Uterus (tissue), 4 donors: Measurements from ENCODE around the gene GNAL. TPM values are rescaled to one million over a fixed set of nuclear protein-coding genes. Genes with fewer than 3 reads are reported as not detected.

Source experiments
- DNase-seq, 2 donors: peaks; one replicate each; pipeline ENCODE4 v3.0.0-alpha.2; 2019 to 2020
- H3K27ac ChIP-seq, 2 donors: fragments of 200-600 bp; sonication (generic); 1 replicate in 1 of 2; 2 replicates in 1 of 2; pipeline ENCODE4 v1.5.1; 2016 to 2018
- H3K27me3 ChIP-seq, 2 donors: fragments of 200-600 bp; sonication (generic); one replicate each; pipeline ENCODE4 v1.5.1; 2018 to 2019; ENCODE audit warnings: control low read depth in 1 of 2
- H3K36me3 ChIP-seq, 2 donors: fragments of 200-600 bp; sonication (generic); one replicate each; pipeline ENCODE4 v1.5.1; 2019; ENCODE audit warnings: control low read depth in 1 of 2
- H3K4me1 ChIP-seq, 2 donors: fragments of 200-600 bp; sonication (generic); one replicate each; pipeline ENCODE4 v1.5.1; 2018 to 2019; ENCODE audit warnings: control low read depth in 1 of 2
- H3K4me3 ChIP-seq, 2 donors: fragments of 200-600 bp; sonication (generic); 1 replicate in 1 of 2; 2 replicates in 1 of 2; pipeline ENCODE4 v1.5.1; 2018 to 2019; ENCODE audit warnings: mild to moderate bottlenecking in 1 of 2
- H3K9me3 ChIP-seq, 2 donors: fragments of 200-600 bp; sonication (generic); one replicate each; pipeline ENCODE4 v1.5.1; 2019; ENCODE audit warnings: control low read depth in 1 of 2
- CTCF ChIP-seq, 4 experiments: fragments of 200-600 bp in 2 of 4; fragments of 450-650 bp in 2 of 4; sonication (generic) in 2 of 4; IDR thresholded peaks; one replicate each; pipeline ENCODE4 v1.5.1; 2016 to 2019; ENCODE audit warnings: antibody characterized with exemption in 4 of 4, mild to moderate bottlenecking in 2 of 4, moderate library complexity in 1 of 4
- POLR2A ChIP-seq, 2 donors: fragments of 450-650 bp; IDR thresholded peaks; one replicate each; pipeline ENCODE4 v1.6.1; 2016; ENCODE audit warnings: antibody characterized with exemption in 2 of 2, mild to moderate bottlenecking in 1 of 2, moderate library complexity in 1 of 2
- intact Hi-C: fragments of 100-400 bp; cut with DNase I; formaldehyde crosslinking; loops from one replicate; pipeline ENCODE4 v1.15.1; 2023; ENCODE audit warnings: low total_unique reads
- total RNA-seq, 4 donors: library from RNA; depleted of rRNA in 3 of 4; stranded (reverse); fragments of >200 nt in 3 of 4; gene quantifications; one replicate each; pipeline versions ENCODE4 v1.1.0 to v1.2.4, GENCODE V29; 2014 to 2023
- donor health status: DM: yes; HTN: yes; CAD: no.

GNAL gene
- total RNA-seq, 4 donors from 2014 or later, result 4.6 to 20.2 (median 13.8) TPM

- Histone ChIP-seq H3K4me1 (no peaks in the 10 kb centered on the region), H3K9me3 (no peaks in the 10 kb centered on the region), H3K27me3 (no peaks in the 10 kb centered on the region), H3K36me3 (no peaks in the 10 kb centered on the region), H3K4me3 (no peak overlapping the region), H3K27ac (no peak overlapping the region)
- no peak for DNase-seq
- TF ChIP-seq CTCF (IDR thresholded peaks at IDR 0.05) (no peak), POLR2A (IDR thresholded peaks at IDR 0.05) (no peak)
- intact Hi-C loops, result no loop called here
Measured at GRCh38 chr18:11877497-11878135, 188.6 kb downstream of the GNAL start.

GRCh38 chr18:11880586-11881304 is 191.7 kb downstream of the GNAL start:
- Histone ChIP-seq H3K27me3 (no peaks in the 10 kb centered on the region), H3K36me3 (no peaks in the 10 kb centered on the region), H3K4me1 (no peaks in the 10 kb centered on the region), H3K4me3 (no peak overlapping the region), H3K27ac (no peak overlapping the region), H3K9me3 (no peaks in the 10 kb centered on the region)
- no peak for DNase-seq
- TF ChIP-seq CTCF (IDR thresholded peaks at IDR 0.05), result no peak
- TF ChIP-seq POLR2A (IDR thresholded peaks at IDR 0.05), result no peak
- intact Hi-C loops, result no loop called here

- H3K4me3 ChIP-seq, result no peak overlapping the region
- no peaks in the 10 kb centered on the region for H3K27me3 ChIP-seq
- no peak for DNase-seq
- H3K27ac ChIP-seq, result no peak overlapping the region
- TF ChIP-seq POLR2A (IDR thresholded peaks at IDR 0.05), result no peak
- no peak for TF ChIP-seq CTCF (IDR thresholded peaks at IDR 0.05)
- intact Hi-C loops, result no loop called here
- no peaks in the 10 kb centered on the region for H3K9me3 ChIP-seq
- H3K4me1 ChIP-seq, result no peaks in the 10 kb centered on the region
- H3K36me3 ChIP-seq, result no peaks in the 10 kb centered on the region
Measured at GRCh38 chr18:11882636-11883035, 193.6 kb downstream of the GNAL start.

DNA sequence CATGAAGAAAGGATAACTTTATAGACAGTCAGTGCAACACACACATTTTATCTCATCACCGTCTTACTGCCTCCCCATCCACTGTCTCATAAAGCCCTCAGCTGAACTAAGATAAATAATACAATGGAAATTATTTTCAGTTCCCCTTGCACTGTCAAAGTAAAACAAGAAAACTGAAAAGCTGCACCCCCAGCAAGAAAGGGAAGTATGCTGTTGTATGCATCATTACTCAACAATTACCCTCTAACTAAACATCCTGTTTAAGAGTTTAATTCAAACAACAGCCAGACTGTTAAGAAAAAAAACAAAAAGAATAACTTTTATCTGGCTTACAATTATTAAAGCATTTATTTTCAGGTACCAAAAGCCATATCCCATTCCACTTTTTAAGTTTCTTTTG is 194.1 kb downstream of the GNAL start:
- TF ChIP-seq CTCF (IDR thresholded peaks at IDR 0.05), result no peak
- no peak for TF ChIP-seq POLR2A (IDR thresholded peaks at IDR 0.05)
- Histone ChIP-seq H3K9me3 (no peaks in the 10 kb centered on the region), H3K4me3 (no peak overlapping the region), H3K27me3 (no peaks in the 10 kb centered on the region), H3K36me3 (no peaks in the 10 kb centered on the region), H3K4me1 (no peaks in the 10 kb centered on the region), H3K27ac (no peak overlapping the region)
- DNase-seq, result no peak
- intact Hi-C loops, result no loop called here

GRCh38 chr18:11884396-11885030 is 195.4 kb downstream of the GNAL start:
- Histone ChIP-seq H3K4me3 (no peak overlapping the region), H3K27ac (no peak overlapping the region), H3K9me3 (no peaks in the 10 kb centered on the region), H3K27me3 (no peaks in the 10 kb centered on the region), H3K4me1 (no peaks in the 10 kb centered on the region), H3K36me3 (no peaks in the 10 kb centered on the region)
- intact Hi-C loops, result no loop called here
- TF ChIP-seq POLR2A (IDR thresholded peaks at IDR 0.05) (no peak), CTCF (IDR thresholded peaks at IDR 0.05) (no peak)
- DNase-seq, result no peak
